MV-4-11 (cell line): ENCODE measurements around the gene NTN5.

Experiments used
- DNase-seq: peaks from one replicate; lab custom pipeline; 2025; lab: John Stamatoyannopoulos, UW

The NTN5 gene

GRCh38 chr19:48614436-48615230, 58.2 kb downstream of the NTN5 start, which contains the start of gene FAM83E:
FAM83E (minus strand) TSS chr19:48615076; CDS start chr19:48613372, 1,704 bp downstream.
- DNase-seq, result no peak

- DNase-seq, result no peak
These were observed 58.9 kb downstream of the NTN5 start for GRCh38 chr19:48613852-48614435.

GRCh38 chr19:48613024-48613851, 59.6 kb downstream of the NTN5 start:
- no peak for DNase-seq

GRCh38 chr19:48611872-48612271, 60.9 kb downstream of the NTN5 start:
- no peak for DNase-seq
